GM21737 (cell line): ENCODE measurements around the gene CCR6.
A peak's percentile ranks its signal among the peaks of the same experiment; 100 is the strongest.

ENCODE experiments used
- ATAC-seq: cut with Tn5 transposase; IDR thresholded peaks from one replicate; pipeline ENCODE4 v1.9.1; 2021; ENCODE audit warnings: mild to moderate bottlenecking, moderate library complexity; ENCODE audit not compliant: unreplicated experiment

The CCR6 gene

GRCh38 chr6:167097770-167098169, 25.1 kb upstream of the CCR6 start:
- no peak for ATAC-seq

GRCh38 chr6:167098825-167099225, 24.1 kb upstream of the CCR6 start:
- ATAC-seq, result no peak

GRCh38 chr6:167099707-167100106, 23.2 kb upstream of the CCR6 start:
- ATAC-seq, result no peak

DNA sequence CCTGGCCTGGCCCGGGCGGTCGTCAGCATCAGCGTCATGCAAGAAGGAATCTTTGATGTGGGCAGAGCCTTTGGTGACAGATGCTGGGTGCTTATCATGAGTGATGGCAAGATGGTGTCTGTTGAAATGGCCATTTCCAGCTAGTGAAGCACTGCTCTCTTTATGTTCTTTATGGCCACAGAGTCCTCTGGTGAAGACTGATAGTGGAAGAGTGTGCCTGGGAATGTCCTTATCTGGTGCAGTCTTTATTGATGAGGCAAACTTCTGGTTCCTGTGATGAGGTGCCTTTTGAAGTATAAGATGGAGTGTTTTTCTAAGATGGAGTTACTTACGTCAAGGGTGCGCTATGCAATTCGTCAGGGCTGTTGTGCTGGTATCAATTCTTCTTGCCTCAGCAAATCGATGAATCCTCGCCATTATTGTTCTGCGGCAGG, 22.6 kb upstream of the CCR6 start:
- no peak for ATAC-seq

DNA sequence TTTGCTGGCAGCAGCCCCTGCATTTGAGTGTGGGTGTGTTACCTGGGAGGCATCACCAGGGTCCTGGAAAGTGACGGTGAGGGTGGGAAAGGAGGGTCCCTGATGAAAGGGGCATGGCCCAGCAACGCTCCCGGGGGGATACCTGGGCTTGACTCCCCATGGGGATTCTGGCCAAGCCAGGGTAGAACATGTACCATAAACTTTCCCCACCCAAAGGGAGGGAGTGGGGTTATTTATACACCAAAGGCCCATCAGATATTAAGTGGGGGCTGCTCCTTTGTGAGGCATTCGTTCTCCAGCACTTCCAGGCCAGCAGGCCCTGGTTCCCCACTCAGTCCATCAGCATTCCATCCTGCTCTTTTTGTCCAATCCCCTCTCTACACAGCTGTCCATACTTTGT, 20.6 kb upstream of the CCR6 start:
- no peak for ATAC-seq

DNA sequence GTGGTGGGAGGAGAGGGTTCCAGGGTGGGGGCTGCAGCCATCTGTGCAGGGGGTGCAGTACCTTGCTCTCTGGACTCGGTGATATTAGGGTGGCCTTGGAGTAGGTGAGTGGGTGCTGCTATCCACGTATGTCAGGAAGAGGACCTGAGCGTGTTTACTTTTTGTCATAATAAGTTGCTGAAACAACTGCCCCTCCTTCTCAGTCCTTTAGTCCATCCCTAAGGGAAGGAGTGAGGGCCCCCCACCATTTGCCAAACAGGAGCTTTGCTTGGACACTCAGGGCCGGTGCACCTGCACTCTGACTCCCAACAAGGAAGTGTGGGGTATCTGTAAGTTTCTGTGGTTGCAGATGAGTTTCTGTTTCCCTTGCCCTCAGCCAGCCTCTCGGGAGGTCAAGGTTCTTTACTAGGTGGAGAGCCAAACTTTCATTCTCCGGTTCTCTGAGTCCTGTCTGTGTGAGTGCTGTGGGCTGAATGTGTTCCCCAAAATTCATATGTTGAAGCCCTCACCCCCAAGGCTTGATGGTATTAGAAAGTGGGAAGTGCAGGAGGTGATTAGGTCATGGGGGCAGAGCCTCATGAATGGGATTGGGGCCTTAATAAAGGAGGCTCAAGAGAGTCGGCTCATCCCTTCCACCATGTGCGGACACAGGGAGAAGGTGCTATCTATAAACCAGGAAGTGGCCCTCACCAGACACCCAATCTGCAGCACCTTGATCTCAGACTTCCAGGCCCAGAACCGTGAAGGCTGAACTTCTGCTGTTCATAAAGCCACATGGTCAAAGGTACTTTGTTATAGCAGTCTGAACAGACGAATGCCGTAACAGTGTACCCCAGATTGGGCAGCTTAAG, 19.6 kb upstream of the CCR6 start:
- peak; percentile 85 for ATAC-seq

- ATAC-seq, result no peak
Observed at GRCh38 chr6:167104388-167104787, 18.5 kb upstream of the CCR6 start.

GRCh38 chr6:167105060-167105459, 17.8 kb upstream of the CCR6 start:
- no peak for ATAC-seq

GRCh38 chr6:167106406-167106805, 16.5 kb upstream of the CCR6 start:
- no peak for ATAC-seq

GRCh38 chr6:167107787-167108186, 15.1 kb upstream of the CCR6 start:
- no peak for ATAC-seq

- ATAC-seq, result no peak
Observed at GRCh38 chr6:167108278-167108677, 14.6 kb upstream of the CCR6 start.

- no peak for ATAC-seq
Observed at GRCh38 chr6:167109651-167110050, 13.2 kb upstream of the CCR6 start.

DNA sequence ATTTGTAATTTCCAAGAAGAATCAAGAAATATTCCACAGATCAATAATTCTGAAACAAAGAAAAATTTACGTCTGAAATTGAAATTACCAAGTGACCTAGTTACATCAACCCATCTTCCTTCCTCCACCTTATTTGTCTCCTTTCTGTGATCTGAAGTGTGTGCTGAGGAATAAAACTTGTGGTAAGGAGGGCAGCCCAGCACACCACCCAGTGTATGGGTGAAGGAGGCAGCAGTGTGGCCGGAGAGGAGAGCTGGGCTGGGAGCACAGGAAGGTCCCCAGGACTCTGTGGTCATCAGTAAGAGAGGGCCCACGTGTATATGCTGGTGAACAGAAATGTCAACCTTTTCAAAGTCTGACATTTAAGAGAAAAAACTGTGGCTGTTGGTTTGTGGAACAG, 11.3 kb upstream of the CCR6 start:
- no peak for ATAC-seq

- no peak for ATAC-seq
Observed at GRCh38 chr6:167112421-167112820, 10.5 kb upstream of the CCR6 start.

DNA sequence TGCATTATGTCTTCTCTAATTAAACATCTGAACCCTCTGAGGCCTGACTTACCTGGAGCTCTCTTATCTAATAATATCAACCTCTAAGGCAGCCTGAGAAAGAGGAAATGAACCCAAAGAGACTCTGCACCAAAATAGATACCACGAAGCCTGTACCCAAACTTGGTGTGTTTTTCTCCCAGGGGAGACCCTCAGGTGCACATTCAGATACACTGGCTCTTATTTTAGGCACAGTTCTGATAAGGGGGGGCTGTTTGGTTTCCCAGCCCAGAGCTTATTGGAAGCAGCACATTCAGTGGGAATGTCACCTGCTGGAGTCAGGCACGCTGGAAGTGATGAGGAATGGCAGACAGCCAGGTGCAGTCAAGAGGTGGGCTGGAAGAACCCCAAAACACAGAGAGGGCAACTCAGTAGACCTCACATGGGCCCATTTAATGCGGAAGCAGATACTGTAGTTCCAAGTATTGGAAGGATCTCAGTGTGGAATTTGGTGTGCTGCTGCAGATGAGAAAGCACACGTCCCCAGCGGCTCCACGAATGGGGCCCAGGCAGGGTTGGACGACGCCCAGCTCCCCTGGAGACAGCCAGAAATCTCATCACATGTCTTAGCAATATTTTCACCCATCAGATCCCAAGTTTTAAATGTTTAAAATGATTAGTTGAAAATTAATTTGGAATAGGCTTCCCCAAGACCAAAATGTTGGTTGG, 9.7 kb upstream of the CCR6 start:
- peak; percentile 48 for ATAC-seq

DNA sequence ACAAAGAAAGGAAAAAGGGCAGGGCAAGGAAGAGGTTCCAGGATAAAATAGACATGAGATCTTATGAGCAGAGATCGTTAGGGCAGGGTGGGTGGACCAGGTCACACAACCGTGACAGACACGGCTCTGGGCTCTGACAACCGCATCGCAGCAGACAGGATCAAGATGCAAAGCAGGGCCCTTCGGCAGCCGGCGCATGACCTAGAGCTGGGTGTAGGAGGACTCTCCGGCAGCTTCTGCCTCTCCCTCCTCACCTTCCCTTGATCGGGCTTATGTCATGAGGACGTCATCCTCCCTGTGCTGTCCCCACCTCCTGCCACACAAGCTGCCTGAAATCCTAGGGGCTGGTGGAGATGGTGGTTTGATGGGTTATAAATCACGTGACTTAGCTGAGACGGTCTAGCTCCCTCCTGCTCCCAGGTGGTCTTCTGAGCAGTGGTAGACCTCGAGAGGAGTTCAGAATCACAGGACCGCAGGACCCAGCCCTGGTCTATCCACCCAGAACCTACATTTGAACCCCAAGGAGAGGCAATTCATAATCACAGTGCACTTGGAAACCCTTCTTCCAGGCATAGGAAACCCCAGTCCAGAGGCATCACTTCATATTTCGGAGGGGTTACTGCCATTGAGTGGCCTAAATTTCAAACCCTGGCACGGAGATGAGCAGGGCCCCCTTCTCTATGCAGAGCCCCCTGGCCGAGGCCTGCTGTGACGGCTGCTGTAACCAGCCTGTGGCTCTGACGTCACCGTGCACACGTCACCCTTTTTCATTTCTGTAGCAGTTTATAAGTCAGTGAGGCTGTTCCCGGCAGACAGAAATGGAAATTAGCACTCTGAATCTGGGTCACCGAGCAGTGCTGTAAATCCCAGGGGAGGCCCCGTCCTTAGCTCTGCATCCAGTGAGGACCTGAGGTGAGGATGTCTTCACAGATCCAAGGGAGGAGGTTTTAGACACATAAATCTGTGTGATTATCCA, 8.7 kb upstream of the CCR6 start:
- peak; percentile 77 for ATAC-seq

GRCh38 chr6:167115054-167115453, 7.8 kb upstream of the CCR6 start:
- ATAC-seq, result no peak

DNA sequence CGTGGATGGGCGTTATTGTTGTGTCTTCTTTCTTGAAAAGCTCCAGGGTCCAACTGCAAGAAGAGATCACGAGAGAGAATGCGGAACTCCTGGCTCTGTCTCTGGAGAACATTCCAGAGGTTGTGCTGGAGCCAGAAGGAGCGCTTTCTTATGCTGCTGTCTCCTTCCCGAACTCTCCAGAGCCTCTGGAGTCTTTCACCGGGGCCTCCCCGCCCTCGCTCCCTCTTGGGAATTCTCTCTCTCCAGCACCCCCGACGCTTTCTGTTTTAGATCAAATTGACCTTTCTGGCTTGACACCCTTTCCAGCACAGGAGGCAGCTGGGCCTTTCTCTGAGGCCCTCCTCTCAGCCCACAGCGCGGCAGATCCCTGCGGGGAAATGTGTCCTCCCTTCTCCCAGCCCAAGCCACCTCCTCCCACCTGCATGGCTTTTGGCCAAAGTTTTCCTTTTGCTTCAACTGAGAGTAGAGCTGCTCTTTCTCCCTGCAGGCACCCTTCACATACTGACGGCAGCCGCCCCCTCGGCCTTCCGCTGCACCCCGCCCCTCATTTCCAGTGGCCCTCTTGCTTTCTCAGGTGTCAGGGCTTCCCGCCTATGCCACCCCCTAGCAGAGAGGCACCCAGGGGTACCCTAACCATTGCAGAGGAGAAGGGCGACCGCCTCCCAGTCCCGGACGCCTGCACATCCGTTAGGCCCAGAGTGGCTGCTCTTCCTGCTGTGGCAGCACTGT, 6.6 kb upstream of the CCR6 start:
- ATAC-seq, result no peak

DNA sequence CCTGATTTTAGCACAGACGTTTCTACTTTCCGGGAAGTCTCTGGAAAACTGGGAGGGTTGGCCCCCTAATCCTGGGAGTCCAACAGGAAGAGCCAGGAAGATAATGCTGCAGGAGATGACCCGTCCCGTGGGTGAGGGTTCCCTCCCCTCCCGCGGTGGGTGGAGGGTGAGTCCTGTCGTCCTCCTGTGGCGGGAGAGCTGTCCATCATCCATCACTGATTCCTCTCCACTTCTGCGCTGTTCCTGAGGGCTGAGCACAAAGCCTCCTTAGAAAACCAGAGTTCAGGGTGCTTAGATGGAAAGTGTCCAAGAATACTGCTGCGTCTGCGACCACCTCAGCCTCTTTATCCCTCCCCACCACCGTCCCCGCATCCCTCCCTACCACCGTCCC, 6.1 kb upstream of the CCR6 start:
- no peak for ATAC-seq

- ATAC-seq, result no peak
Observed at GRCh38 chr6:167118006-167118405, 4.9 kb upstream of the CCR6 start.

GRCh38 chr6:167118839-167119238, 4.1 kb upstream of the CCR6 start:
- no peak for ATAC-seq
